OCI-LY1 (cell line): ENCODE data around the gene TTN.

ENCODE experiments used
- CTCF ChIP-seq: fragments of 200-600 bp; sonication (generic), shearing (Covaris generic); IDR thresholded peaks from 2 replicates; pipeline ENCODE4 v1.5.1; 2017; ENCODE audit warnings: mild to moderate bottlenecking, antibody characterized with exemption, low read length, moderate library complexity, mixed read lengths
- EZH2 ChIP-seq: fragments of 200-600 bp; sonication (generic), shearing (Covaris generic); IDR thresholded peaks from 2 replicates; pipeline ENCODE4 v1.8.0; 2017; ENCODE audit warnings: borderline replicate concordance, mixed run types, mild to moderate bottlenecking, antibody characterized with exemption, low read length, moderate library complexity, mixed read lengths

GRCh38 chr2:178731300-178731699 lies 75.9 kb downstream of the TTN start:
- TF ChIP-seq CTCF = no peak
- no peak for TF ChIP-seq EZH2
